GM21447 (cell line): Measurements from ENCODE around the gene TMEM132C.

Experiments used
- ATAC-seq: cut with Tn5 transposase; IDR thresholded peaks from one replicate; pipeline ENCODE4 v1.9.1; 2021; ENCODE audit not compliant: unreplicated experiment

The TMEM132C gene

DNA sequence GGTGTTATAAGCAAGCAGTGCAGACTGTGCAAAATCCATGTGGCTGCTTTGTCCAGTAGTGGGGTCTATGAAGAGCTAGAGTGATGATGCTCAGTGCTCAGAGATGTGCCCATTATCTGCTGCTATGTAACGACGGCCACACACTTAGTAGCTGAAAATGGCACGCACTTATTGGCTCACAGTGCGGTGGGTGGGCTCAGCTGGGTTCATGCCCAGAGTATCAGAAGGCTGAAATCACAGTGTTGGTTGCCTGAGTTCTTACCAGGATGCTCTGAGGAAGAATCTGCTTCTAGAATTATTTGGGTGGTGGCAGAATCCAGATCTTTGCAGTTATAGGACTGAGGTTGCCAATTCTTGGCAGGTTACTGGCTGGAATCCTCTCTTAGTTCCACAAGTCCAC, 432.1 kb downstream of the TMEM132C start:
- ATAC-seq = no peak

GRCh38 chr12:128702371-128702770, 435.4 kb downstream of the TMEM132C start:
- no peak for ATAC-seq

DNA sequence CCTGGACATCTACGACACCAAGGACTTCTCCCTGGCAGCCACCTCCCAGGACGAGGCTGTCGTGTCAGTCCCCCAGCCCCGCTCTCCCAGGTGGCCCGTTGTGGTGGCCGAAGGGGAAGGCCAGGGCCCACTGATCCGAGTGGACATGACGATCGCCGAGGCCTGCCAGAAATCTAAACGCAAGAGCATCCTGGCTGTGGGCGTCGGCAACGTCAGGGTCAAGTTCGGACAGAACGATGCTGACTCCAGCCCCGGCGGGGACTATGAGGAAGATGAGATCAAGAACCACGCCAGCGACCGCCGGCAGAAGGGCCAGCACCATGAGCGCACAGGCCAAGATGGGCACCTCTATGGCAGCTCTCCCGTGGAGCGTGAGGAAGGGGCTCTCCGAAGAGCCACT, 438.2 kb downstream of the TMEM132C start:
- no peak for ATAC-seq

DNA sequence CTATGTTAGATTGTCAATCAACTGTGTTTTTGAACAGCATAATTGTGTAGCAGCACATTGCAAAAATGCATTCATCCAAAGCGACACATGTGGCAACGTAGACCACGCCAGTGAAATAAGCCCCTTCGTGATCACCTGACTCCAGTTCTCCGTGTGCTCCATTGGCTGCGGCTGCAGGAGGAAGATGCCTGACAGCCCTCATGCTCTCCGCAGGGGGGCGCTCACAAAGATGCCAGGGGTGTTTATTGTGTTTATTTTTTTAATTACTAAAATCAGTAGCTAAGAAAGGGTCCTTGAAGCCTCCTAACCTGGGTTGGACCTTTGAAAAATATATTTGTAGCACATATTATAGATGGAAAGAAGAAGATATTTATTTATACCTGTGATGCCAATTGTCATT, 440.5 kb downstream of the TMEM132C start:
- ATAC-seq = no peak

DNA sequence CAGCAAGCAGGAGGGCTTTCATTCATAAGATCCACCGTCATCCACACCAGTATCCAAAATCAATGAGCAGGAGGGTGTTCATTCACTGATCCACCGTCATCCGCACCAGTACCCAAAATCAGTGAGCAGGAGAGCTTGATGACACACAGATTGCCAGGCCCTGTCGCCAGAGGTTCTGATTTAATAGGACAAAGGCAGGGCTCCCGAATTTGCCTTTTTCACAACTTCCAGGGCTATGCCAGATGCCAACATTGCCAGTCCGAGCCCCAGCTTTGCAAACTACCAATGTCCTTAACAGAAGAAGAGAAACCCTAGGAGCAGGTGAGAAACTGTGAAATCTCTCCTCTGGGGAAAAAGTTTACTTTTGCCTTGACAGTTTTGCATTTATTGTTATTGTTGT, 441.8 kb downstream of the TMEM132C start:
- ATAC-seq = no peak

- no peak for ATAC-seq
Measured at GRCh38 chr12:128709660-128710059, 442.7 kb downstream of the TMEM132C start.

GRCh38 chr12:128711486-128711885, 444.5 kb downstream of the TMEM132C start:
- no peak for ATAC-seq

GRCh38 chr12:128712622-128713021, 445.7 kb downstream of the TMEM132C start:
- ATAC-seq = no peak

- no peak for ATAC-seq
Measured at GRCh38 chr12:128715485-128715884, 448.5 kb downstream of the TMEM132C start.

DNA sequence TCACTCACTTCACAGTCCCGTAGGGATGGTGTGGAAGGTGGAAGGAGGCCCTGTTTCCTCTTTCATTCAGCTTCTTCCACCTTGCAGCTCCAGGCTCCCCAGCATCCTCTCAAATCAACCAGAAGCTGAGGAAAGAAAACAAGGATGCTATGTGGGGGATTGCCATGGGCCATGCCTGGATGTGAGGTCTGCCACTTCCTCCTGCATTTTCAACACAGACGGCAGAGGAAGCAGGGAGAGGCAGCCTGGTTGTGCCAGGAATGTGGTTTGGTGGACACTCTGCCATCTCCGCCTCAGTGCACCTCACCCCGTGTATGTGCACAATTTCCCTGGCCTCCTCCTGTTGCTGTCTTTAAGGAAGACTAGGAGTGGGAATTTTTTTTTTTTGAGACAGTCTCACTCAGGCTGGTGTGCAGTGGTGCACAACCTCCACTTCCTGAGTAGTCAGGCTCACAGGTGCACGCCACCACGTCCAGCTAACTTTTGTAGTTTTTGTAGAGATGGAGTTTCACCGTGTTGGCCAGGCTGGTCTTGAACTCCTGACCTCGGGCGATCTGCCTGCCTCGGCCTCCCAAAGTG, 457.6 kb downstream of the TMEM132C start:
- no peak for ATAC-seq

GRCh38 chr12:128726886-128727285, 459.9 kb downstream of the TMEM132C start:
- ATAC-seq = no peak

GRCh38 chr12:128727461-128727860, 460.5 kb downstream of the TMEM132C start:
- no peak for ATAC-seq

GRCh38 chr12:128727999-128728398, 461.0 kb downstream of the TMEM132C start:
- ATAC-seq = no peak

DNA sequence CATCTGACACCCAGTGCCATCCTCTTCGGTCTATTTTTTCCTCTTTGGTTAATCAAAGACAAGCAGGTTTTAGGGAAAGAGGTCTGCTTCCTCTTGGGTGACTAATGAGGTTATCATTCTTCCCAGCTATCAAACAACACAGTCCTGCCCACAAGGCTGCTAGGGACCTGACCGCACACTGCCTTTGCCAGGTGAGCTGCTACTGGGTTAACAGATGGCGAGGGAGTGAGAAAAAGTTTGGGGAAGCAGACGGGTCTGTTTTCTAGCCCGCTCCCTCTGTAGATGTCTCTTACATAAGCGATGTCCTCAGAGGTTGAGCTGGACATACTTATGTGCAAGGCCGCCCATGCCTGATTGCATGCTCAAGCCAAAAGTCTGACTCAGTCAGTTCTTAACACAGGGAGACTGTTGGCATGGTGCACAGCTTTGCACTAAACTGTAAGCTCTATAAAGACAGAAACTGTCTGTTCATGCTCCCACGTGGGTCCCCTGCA, 462.7 kb downstream of the TMEM132C start:
- no peak for ATAC-seq

DNA sequence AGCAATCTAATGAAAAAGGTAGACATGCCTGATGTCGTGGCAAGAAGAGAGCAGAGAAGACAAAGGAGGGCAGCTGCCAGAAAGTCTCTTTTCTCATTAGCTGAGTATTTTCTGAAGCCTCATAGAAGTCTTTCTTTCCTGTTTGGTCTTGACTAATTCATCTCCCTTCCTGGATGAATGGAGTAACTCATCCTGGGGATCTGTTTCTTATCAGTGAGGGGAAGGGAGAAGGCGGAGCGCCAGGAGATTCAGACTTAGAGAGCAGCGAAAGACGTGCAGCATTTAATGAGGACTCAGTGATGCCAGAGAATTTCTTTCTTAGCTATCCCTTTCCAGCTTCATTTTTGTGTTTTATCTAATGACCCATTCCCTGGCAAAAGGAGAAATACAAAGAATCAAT, 467.4 kb downstream of the TMEM132C start:
- ATAC-seq = no peak

DNA sequence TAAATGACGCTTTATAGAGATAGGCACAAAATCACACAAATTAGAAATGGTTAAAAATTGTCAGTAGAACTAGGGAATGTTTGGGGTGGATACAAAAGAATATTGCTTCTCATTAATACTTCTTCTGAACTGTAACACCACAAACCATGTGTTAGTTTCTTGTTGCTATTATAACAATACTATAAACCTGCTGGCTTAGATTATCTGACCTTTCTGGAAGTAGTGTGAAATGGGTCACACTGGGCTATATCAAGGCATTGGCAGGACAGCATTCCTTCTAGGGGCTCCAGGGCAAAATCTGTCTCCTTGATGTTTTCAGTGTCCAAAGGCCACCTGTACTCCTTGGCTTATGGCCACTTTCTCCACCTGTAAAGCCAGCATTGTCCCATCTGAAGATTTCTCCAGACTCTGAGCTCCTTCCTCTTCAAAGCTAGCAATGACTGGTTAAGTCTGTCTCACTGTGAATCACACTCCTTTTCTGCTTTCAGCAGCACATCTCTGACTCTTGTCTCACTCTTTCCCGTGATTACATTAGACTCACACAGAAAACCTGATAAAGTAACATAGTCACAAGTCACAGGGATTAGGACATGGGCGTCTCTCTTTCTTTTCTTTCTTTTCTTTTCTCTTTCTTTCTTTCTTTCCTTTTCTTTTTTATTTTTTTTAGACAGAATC, 470.5 kb downstream of the TMEM132C start:
- ATAC-seq = no peak

GRCh38 chr12:128743916-128744315, 476.9 kb downstream of the TMEM132C start:
- ATAC-seq = no peak

DNA sequence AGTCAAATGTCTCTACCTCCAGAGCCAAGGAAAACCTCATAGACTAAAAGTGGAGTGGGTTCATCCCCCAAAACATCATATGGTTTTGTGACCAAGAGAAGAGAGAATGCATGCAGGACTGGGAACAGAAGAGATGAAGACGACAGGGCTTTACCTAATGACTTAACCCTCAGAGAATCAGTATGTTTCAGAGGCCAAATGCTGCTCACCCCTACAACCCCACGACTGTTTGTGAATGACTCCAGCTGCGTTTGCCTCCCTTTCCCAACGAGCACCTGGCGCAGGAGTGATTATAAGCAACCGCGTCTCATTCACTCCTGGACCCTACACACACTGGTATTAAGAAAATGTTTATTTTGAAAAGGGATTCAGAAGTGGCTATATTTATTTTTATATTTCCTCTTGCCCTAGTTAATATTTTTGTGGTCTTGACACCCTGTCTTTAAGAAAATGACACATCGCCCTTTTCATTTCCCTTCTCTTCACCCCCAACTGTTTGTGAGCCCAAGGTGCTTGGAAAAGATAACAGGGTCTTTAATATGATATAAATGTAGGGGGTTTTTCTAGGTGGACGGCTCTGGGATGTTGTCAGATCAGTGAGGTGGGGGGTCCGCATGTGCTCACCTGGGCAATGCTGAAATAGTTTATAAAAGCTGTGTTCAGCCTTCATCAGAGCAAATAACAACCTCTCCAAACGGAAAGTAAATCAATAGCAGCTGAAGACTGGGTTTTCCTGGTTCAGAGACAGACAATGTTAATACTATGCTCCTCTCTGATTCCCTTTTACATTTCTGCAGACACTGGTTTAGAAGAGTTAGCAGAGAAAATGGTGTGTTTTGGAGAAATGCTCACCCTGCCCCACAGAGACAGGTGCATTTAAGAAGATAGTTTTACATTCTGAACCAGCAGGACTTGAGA, 479.1 kb downstream of the TMEM132C start:
- ATAC-seq = no peak

DNA sequence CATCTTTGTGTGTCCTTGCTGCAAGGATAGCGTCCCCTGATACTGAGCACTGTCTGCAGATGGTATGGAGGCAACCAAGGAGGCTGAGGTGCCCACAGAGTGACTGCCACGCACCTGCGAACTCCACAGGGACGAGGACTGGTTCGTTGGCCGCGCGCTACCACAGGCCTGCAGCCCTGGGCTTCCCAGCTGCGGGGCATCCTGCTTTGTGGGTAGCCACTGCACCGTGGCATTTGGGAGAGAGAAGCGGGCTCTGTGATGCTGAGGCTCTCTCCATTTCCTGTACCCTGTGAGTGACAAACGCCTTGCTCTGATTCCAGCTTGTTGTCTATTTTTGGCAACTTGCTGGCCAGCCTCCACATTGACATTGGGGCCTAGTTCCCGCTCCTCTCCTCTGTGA, 480.5 kb downstream of the TMEM132C start:
- ATAC-seq = no peak

GRCh38 chr12:128752386-128752785, 485.4 kb downstream of the TMEM132C start:
- ATAC-seq = no peak

DNA sequence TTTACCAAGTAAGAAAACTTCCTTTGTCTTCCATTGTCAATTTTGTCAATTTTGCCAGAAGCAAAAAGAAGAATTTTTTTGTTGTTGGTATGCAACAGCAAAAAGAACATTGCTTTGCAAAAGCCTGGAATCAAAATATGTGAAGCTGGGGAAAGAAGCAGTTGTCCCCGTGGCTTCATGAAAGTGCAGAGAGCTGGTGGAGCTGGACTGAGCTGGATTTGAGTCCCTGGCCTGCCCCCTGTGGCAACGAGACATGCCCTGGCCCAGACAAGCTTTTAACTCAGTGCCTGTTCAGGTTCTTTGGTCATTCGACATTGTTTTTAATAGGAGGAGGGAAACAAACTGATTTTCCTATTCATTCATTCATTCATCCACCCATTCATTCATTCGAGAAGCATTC, 486.5 kb downstream of the TMEM132C start:
- ATAC-seq = no peak

- no peak for ATAC-seq
Measured at GRCh38 chr12:128754275-128754674, 487.3 kb downstream of the TMEM132C start.
